Vagina (tissue), 2 donors: ENCODE measurements around the gene KCNK17.

Experiments
- CTCF ChIP-seq, 3 experiments: fragments of 450-650 bp in 2 of 3; fragments of 200-600 bp in 1 of 3; sonication (generic) in 1 of 3; IDR thresholded peaks; one replicate each; pipeline ENCODE4 v1.5.1; 2017 to 2019; ENCODE audit warnings: antibody characterized with exemption in 3 of 3, mild to moderate bottlenecking in 2 of 3, moderate library complexity in 2 of 3
- POLR2A ChIP-seq, 2 donors: fragments of 450-650 bp; IDR thresholded peaks; one replicate each; pipeline ENCODE4 v1.6.1; 2017; ENCODE audit warnings: antibody characterized with exemption in 2 of 2, mild to moderate bottlenecking in 2 of 2, moderate library complexity in 2 of 2
- POLR2AphosphoS5 ChIP-seq, 2 donors: sonication (generic); formaldehyde crosslinking; IDR thresholded peaks; one replicate each; pipeline ENCODE4 v1.9.0; 2017; ENCODE audit warnings: antibody characterized with exemption in 2 of 2, mild to moderate bottlenecking in 2 of 2, low read depth in 1 of 2; ENCODE audit not compliant: insufficient read depth in 1 of 2

- no peak for TF ChIP-seq CTCF (IDR thresholded peaks at IDR 0.05)
- TF ChIP-seq POLR2AphosphoS5 (IDR thresholded peaks at IDR 0.05; ENCODE audit: insufficient read depth in 1 of 2, low read depth in 1 of 2) = no peak
- no peak for TF ChIP-seq POLR2A (IDR thresholded peaks at IDR 0.05)
Measured at GRCh38 chr6:39274903-39275302, 39.3 kb downstream of the KCNK17 start.
